Measurements from ENCODE around the gene MSANTD3.
"Not testable (repeated sequence)": the region's sequence is repeated elsewhere in the genome, so short reads cannot be mapped to it uniquely, and the experiment has no call there.

MSANTD3 gene

GRCh38 chr9:100428871-100429654 lies 2.1 kb downstream of the MSANTD3 start:
- no peak for DNase-seq (ENCODE audit: low read depth)

- no peak for DNase-seq (ENCODE audit: low read depth)
Measured at GRCh38 chr9:100430286-100430940, 3.5 kb downstream of the MSANTD3 start.

- DNase-seq (ENCODE audit: low read depth) = no peak
Measured at GRCh38 chr9:100431886-100432285, 4.9 kb downstream of the MSANTD3 start.

- DNase-seq (ENCODE audit: low read depth) = no peak
Measured at GRCh38 chr9:100432736-100433135, 5.8 kb downstream of the MSANTD3 start.

- DNase-seq (ENCODE audit: low read depth) = no peak
Measured at GRCh38 chr9:100436571-100436970, 9.6 kb downstream of the MSANTD3 start.

- DNase-seq (ENCODE audit: low read depth) = peak; percentile 46
Measured at GRCh38 chr9:100437860-100438805, 11.2 kb downstream of the MSANTD3 start.

GRCh38 chr9:100440071-100440470 lies 13.1 kb downstream of the MSANTD3 start:
- no peak for DNase-seq (ENCODE audit: low read depth)

- DNase-seq (ENCODE audit: low read depth) = not testable (repeated sequence)
Measured at GRCh38 chr9:100440487-100440886, 13.5 kb downstream of the MSANTD3 start.

- DNase-seq (ENCODE audit: low read depth) = no peak
Measured at GRCh38 chr9:100441911-100442361, 15.0 kb downstream of the MSANTD3 start.

GRCh38 chr9:100443781-100444768 lies 17.1 kb downstream of the MSANTD3 start:
- DNase-seq (ENCODE audit: low read depth) = no peak

GRCh38 chr9:100445161-100445902 lies 18.4 kb downstream of the MSANTD3 start:
- no peak for DNase-seq (ENCODE audit: low read depth)

GRCh38 chr9:100445903-100446549 lies 19.1 kb downstream of the MSANTD3 start:
- no peak for DNase-seq (ENCODE audit: low read depth)

- no peak for DNase-seq (ENCODE audit: low read depth)
Measured at GRCh38 chr9:100447041-100447440, 20.1 kb downstream of the MSANTD3 start.

GRCh38 chr9:100448266-100448665 lies 21.3 kb downstream of the MSANTD3 start:
- DNase-seq (ENCODE audit: low read depth) = no peak

- no peak for DNase-seq (ENCODE audit: low read depth)
Measured at GRCh38 chr9:100449420-100449819, 22.5 kb downstream of the MSANTD3 start.

- DNase-seq (ENCODE audit: low read depth) = no peak
Measured at GRCh38 chr9:100452894-100453293, 26.0 kb downstream of the MSANTD3 start.

- DNase-seq (ENCODE audit: low read depth) = no peak
Measured at GRCh38 chr9:100455470-100455869, 28.5 kb downstream of the MSANTD3 start.

- DNase-seq (ENCODE audit: low read depth) = no peak
Measured at GRCh38 chr9:100457517-100457916, 30.6 kb downstream of the MSANTD3 start.

- no peak for DNase-seq (ENCODE audit: low read depth)
Measured at GRCh38 chr9:100459963-100460362, 33.0 kb downstream of the MSANTD3 start.

- DNase-seq (ENCODE audit: low read depth) = no peak
Measured at GRCh38 chr9:100465274-100465673, 38.3 kb downstream of the MSANTD3 start.

All from activated T-cell treated with anti-CD3 and anti-CD28 coated beads for 24 hours (primary cell).